Esophagus squamous epithelium (tissue), 4 donors: ENCODE data around the gene GLYATL3.

Source experiments
- CTCF ChIP-seq, 6 experiments: fragments of 450-650 bp in 4 of 6; fragments of 200-600 bp in 2 of 6; sonication (generic) in 2 of 6; IDR thresholded peaks; one replicate each; pipeline ENCODE4 v1.5.1; 2016 to 2019; ENCODE audit warnings: antibody characterized with exemption in 6 of 6, mild to moderate bottlenecking in 4 of 6, moderate library complexity in 4 of 6
- POLR2A ChIP-seq, 4 donors: fragments of 450-650 bp; IDR thresholded peaks; one replicate each; pipeline ENCODE4 v1.6.1; 2017; ENCODE audit warnings: antibody characterized with exemption in 4 of 4, mild to moderate bottlenecking in 4 of 4, moderate library complexity in 3 of 4

DNA sequence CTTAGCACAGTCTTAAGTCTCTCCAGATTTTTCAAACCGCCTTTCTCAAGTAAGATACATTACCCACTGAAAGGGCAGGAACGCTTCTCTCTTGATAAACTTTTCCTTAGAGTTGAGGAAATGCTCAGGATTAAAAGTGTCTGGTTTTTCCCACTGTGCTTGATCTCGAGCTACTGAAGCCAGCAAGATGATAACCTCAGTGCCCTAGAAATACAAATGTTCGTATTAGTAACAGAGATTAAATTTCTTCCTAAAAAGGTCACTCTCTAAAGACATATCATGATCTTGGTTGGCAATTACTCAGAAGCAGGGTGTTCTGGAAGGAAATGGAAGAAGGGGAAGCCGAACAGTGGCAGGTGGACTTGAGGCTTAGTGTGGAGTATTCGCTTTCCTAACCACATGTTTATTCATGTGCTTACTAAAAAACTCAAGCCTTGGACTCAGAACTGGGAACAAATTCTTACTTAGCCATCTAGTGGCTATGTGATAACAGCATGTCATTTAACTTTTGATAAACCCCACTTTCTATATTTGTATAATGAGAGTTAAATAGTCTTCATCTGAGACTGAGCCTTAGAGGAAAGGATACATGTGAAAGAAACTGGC is 70.9 kb downstream of the GLYATL3 start:
- TF ChIP-seq CTCF (IDR thresholded peaks at IDR 0.05) = peak in 1 of 6 experiments; percentile 35
- no peak for TF ChIP-seq POLR2A (IDR thresholded peaks at IDR 0.05)
